Raji (cell line): ENCODE results near the gene KRTAP19-2.

Experiments
- POLR2A ChIP-seq: IDR thresholded peaks from 2 replicates; pipeline ENCODE4 v1.6.1; 2011; ENCODE audit warnings: low read depth, low read length, control low read depth; ENCODE audit not compliant: insufficient read depth

The KRTAP19-2 gene

DNA sequence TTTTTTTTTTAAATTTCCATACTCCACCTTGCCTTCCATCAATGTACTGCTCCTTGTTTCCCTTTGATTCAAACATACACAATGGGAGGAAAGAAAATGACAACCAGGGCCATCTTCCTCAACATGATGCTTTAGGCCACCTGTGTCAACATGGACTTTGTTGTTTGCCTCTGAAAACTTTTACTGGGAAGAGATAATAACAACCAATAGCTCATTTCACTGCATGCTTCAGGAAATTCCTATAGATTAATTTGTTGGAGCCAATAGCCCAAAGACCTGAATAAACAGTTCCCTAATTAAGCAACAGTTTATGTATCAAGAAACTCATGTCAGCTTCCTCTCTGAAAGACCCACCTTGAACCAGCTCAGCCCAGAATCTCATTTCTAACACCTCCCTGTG lies 44.0 kb downstream of the KRTAP19-2 start:
- no peak for TF ChIP-seq POLR2A

DNA sequence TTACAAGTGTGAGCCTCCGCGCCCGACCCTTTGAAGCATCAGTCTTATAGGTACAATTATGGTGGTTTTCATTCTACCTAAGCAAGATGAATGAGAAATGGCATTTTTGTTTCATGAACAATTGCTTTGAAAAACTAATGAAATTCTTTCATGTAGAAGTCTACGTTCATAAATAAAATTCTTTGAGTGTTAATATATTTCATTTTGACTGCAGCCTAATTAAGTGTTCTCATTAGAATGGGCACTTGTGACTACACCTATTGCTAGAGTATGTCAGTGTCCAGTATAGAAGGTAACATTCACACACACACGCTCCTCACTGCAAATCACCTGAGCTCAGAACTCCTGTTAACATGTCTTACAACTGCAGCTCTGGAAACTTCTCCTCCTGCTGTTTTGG lies 47.3 kb downstream of the KRTAP19-2 start, which contains the start of gene KRTAP15-1:
Gene KRTAP15-1, plus strand, starts transcription at position 301 of the 400 bp plus-strand sequence. Its CDS starts 53 bp downstream, at position 354.
- TF ChIP-seq POLR2A: no peak
